SH-SY5Y (cell line): ENCODE measurements around the gene KRT73.

Source experiments
- GATA2 ChIP-seq: IDR thresholded peaks from 2 replicates; pipeline ENCODE4 v1.6.1; 2011; ENCODE audit warnings: mild to moderate bottlenecking, low read depth, low read length
- GATA3 ChIP-seq: IDR thresholded peaks from 2 replicates; pipeline ENCODE4 v1.6.1; 2011; ENCODE audit warnings: low read depth, mild to moderate bottlenecking, low read length, moderate library complexity

GRCh38 chr12:52634266-52635056 is 16.1 kb upstream of the KRT73 start:
- TF ChIP-seq GATA3: no peak
- TF ChIP-seq GATA2: no peak
